Neuronal stem cell (in vitro differentiated cells): ENCODE data around the gene EPB41L2.

ENCODE experiments used
- DNase-seq: peaks from one replicate; pipeline ENCODE4 v3.0.0-alpha.2; 2013; ENCODE audit warnings: low spot score
- H2AFZ ChIP-seq: one replicate; pipeline ENCODE4 v1.6.1; 2013; ENCODE audit warnings: mild to moderate bottlenecking, low read length, inconsistent platforms
- H2AK5ac ChIP-seq: 2 replicates; pipeline ENCODE4 v1.6.1; 2013; ENCODE audit warnings: low read depth, mild to moderate bottlenecking, inconsistent platforms, low read length, moderate library complexity, mixed read lengths
- H2BK120ac ChIP-seq: 2 replicates; pipeline ENCODE4 v1.6.1; 2013; ENCODE audit warnings: low read depth, mild to moderate bottlenecking, inconsistent platforms, low read length, moderate library complexity, mixed read lengths
- H2BK12ac ChIP-seq: one replicate; pipeline ENCODE4 v1.6.1; 2013; ENCODE audit warnings: low read length, inconsistent platforms
- H2BK15ac ChIP-seq: 2 replicates; pipeline ENCODE4 v1.6.1; 2013; ENCODE audit warnings: mild to moderate bottlenecking, low read length, inconsistent platforms, mixed read lengths
- H2BK5ac ChIP-seq: one replicate; pipeline ENCODE4 v1.6.1; 2013; ENCODE audit warnings: inconsistent platforms, mild to moderate bottlenecking, low read length, moderate library complexity
- H3K14ac ChIP-seq: one replicate; pipeline ENCODE4 v1.6.1; 2013; ENCODE audit warnings: low read length, inconsistent platforms
- H3K18ac ChIP-seq: 2 replicates; pipeline ENCODE4 v1.6.1; 2013; ENCODE audit warnings: low read length, inconsistent platforms
- H3K23ac ChIP-seq: 2 replicates; pipeline ENCODE4 v1.6.1; 2013; ENCODE audit warnings: low read depth, mild to moderate bottlenecking, mixed read lengths, low read length, inconsistent platforms; ENCODE audit not compliant: poor library complexity
- H3K27ac ChIP-seq: replicated peaks from 3 replicates; pipeline ENCODE4 v1.5.1; 2013; ENCODE audit warnings: low read length, inconsistent platforms
- H3K27me3 ChIP-seq, 3 experiments: 2 replicates each; pipeline ENCODE4 v1.6.1; 2013; ENCODE audit warnings: low read length in 3 of 3, mild to moderate bottlenecking in 2 of 3, inconsistent platforms in 1 of 3, low read depth in 1 of 3, mixed read lengths in 1 of 3, moderate library complexity in 1 of 3; ENCODE audit not compliant: control insufficient read depth in 3 of 3, insufficient read depth in 3 of 3
- H3K36me3 ChIP-seq, 2 donors: replicated peaks in 1 of 2; 2 replicates each; pipeline ENCODE4 v1.6.1; 2013; ENCODE audit warnings: low read length in 2 of 2; ENCODE audit not compliant: control insufficient read depth in 2 of 2, insufficient read depth in 2 of 2
- H3K4ac ChIP-seq: 2 replicates; pipeline ENCODE4 v1.6.1; 2013; ENCODE audit warnings: inconsistent platforms, mild to moderate bottlenecking, low read length, moderate library complexity
- H3K4me1 ChIP-seq, 2 donors: 1 replicate in 1 of 2; 2 replicates in 1 of 2; pipeline ENCODE4 v1.6.1; 2013; ENCODE audit warnings: low read length in 2 of 2, low read depth in 1 of 2; ENCODE audit not compliant: control insufficient read depth in 2 of 2, insufficient read depth in 1 of 2
- H3K4me2 ChIP-seq: one replicate; pipeline ENCODE4 v1.6.1; 2013; ENCODE audit warnings: mild to moderate bottlenecking, low read length, inconsistent platforms; ENCODE audit not compliant: insufficient read depth, poor library complexity, severe bottlenecking
- H3K4me3 ChIP-seq, 2 donors: 2 replicates each; pipeline ENCODE4 v1.5.1; 2013; ENCODE audit warnings: low read length in 2 of 2, mild to moderate bottlenecking in 2 of 2, inconsistent platforms in 1 of 2, moderate library complexity in 1 of 2
- H3K79me1 ChIP-seq: one replicate; pipeline ENCODE4 v1.6.1; 2013; ENCODE audit warnings: low read depth, mild to moderate bottlenecking, inconsistent platforms, low read length, moderate library complexity
- H3K9ac ChIP-seq: one replicate; pipeline ENCODE4 v1.6.1; 2013; ENCODE audit warnings: mild to moderate bottlenecking, low read depth, low read length, inconsistent platforms; ENCODE audit not compliant: poor library complexity
- H3K9me3 ChIP-seq, 2 donors: replicated peaks in 1 of 2; 2 replicates each; pipeline versions ENCODE3 to v1.6.1; 2013; ENCODE audit warnings: low read length in 2 of 2, mild to moderate bottlenecking in 2 of 2, inconsistent platforms in 1 of 2, low read depth in 1 of 2, mixed read lengths in 1 of 2, moderate library complexity in 1 of 2; ENCODE audit not compliant: control insufficient read depth in 2 of 2, insufficient read depth in 1 of 2
- H4K8ac ChIP-seq: one replicate; pipeline ENCODE4 v1.6.1; 2013; ENCODE audit warnings: low read depth, mild to moderate bottlenecking, inconsistent platforms, low read length, moderate library complexity
- H4K91ac ChIP-seq: one replicate; pipeline ENCODE4 v1.6.1; 2013; ENCODE audit warnings: low read length, low read depth, mild to moderate bottlenecking, inconsistent platforms; ENCODE audit not compliant: poor library complexity
- WGBS, 2 donors: extraction: QIAGEN DNeasy Blood & Tissue Kit; methylation state at CpG; one replicate each; pipeline ENCODE4 v1.1.7; 2013; ENCODE audit warnings: missing lambda C conversion rate in 2 of 2, mixed read lengths in 1 of 2; ENCODE audit not compliant: insufficient read length in 2 of 2, insufficient replicate concordance in 1 of 2; ENCODE audit errors: extremely low coverage in 2 of 2; 5-methylcytosine and 5-hydroxymethylcytosine counted together

EPB41L2 gene

GRCh38 chr6:130890521-130890971 lies 172.5 kb downstream of the EPB41L2 start:
- Histone ChIP-seq H2AFZ (no peak overlapping the region), H4K8ac (no peak overlapping the region), H3K27ac (no peak overlapping the region), H3K4me3 (no peak overlapping the region), H2BK15ac (no peak overlapping the region), H3K9ac (no peak overlapping the region), H2BK120ac (no peak overlapping the region), H3K79me1 (no peaks in the 10 kb centered on the region), H3K4me1 (peaks cover 0 to 4% of the 10 kb centered on the region in 2 donors), H2BK12ac (no peak overlapping the region), H2AK5ac (no peak overlapping the region), H2BK5ac (no peak overlapping the region), H3K23ac (no peak overlapping the region), H3K18ac (no peak overlapping the region), H4K91ac (no peak overlapping the region), H3K27me3 (no peaks in the 10 kb centered on the region), H3K36me3 (peaks cover 8 to 48% of the 10 kb centered on the region in 2 donors), H3K14ac (no peak overlapping the region), H3K4me2 (no peak overlapping the region), H3K9me3 (peaks cover 2 to 6% of the 10 kb centered on the region in 2 donors), H3K4ac (no peak overlapping the region)
- no peak for DNase-seq
- WGBS, 2 donors: no CpG with 5 or more reads among the region's 2 CpGs

- Histone ChIP-seq H3K4me3 (no peak overlapping the region), H2BK12ac (no peak overlapping the region), H3K9ac (no peak overlapping the region), H3K79me1 (no peaks in the 10 kb centered on the region), H2AK5ac (no peak overlapping the region), H3K9me3 (peaks cover 2 to 6% of the 10 kb centered on the region in 2 donors), H3K18ac (no peak overlapping the region), H3K14ac (no peak overlapping the region), H2BK5ac (no peak overlapping the region), H2AFZ (no peak overlapping the region), H3K23ac (no peak overlapping the region), H2BK15ac (no peak overlapping the region), H3K4ac (no peak overlapping the region), H3K27me3 (no peaks in the 10 kb centered on the region), H3K4me1 (peaks cover 0 to 4% of the 10 kb centered on the region in 2 donors), H2BK120ac (no peak overlapping the region), H4K91ac (no peak overlapping the region), H4K8ac (no peak overlapping the region), H3K36me3 (peaks cover 10 to 40% of the 10 kb centered on the region in 2 donors), H3K4me2 (no peak overlapping the region), H3K27ac (no peak overlapping the region)
- WGBS, 2 donors: no CpG with 5 or more reads among the region's 2 CpGs
- no peak for DNase-seq
These were observed 173.6 kb downstream of the EPB41L2 start for GRCh38 chr6:130889423-130889822.

- no peak overlapping the region for H3K23ac ChIP-seq
- no peak overlapping the region for H2AFZ ChIP-seq
- no peak for DNase-seq
- H3K27me3 ChIP-seq: no peaks in the 10 kb centered on the region
- no peaks in the 10 kb centered on the region for H3K79me1 ChIP-seq
- H4K8ac ChIP-seq: no peak overlapping the region
- no peak overlapping the region for H2BK120ac ChIP-seq
- no peak overlapping the region for H2AK5ac ChIP-seq
- no peak overlapping the region for H2BK12ac ChIP-seq
- peaks cover 7 to 35% of the 10 kb centered on the region in 2 donors for H3K36me3 ChIP-seq
- no CpG with 5 or more reads among the region's 2 CpGs for WGBS, 2 donors
- H3K9ac ChIP-seq: no peak overlapping the region
- H3K4ac ChIP-seq: no peak overlapping the region
- H3K4me1 ChIP-seq: no peaks in the 10 kb centered on the region
- H3K18ac ChIP-seq: no peak overlapping the region
- no peak overlapping the region for H3K4me2 ChIP-seq
- H3K14ac ChIP-seq: no peak overlapping the region
- no peak overlapping the region for H3K4me3 ChIP-seq
- H2BK15ac ChIP-seq: no peak overlapping the region
- H4K91ac ChIP-seq: no peak overlapping the region
- peaks cover 2 to 6% of the 10 kb centered on the region in 2 donors for H3K9me3 ChIP-seq
- H2BK5ac ChIP-seq: no peak overlapping the region
- no peak overlapping the region for H3K27ac ChIP-seq
These were observed 174.8 kb downstream of the EPB41L2 start for GRCh38 chr6:130888246-130888645.

DNA sequence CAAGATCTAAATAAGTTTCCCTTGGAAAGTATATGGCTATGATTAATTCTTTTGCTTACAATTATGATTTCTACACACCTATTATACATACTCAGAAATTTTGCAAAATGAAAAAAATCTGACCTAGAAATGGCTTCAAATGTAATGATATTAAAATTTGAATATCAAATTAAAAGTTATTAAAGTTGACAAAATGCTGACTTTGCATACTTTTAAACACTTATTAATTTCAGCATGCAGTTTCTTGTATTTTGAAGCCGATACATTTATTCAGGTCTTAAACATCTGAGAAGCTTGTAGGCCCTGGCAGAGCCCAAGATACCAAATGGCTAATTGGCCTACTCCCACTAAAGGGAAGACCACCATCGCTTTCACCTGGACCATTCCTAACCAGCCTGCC lies 176.1 kb downstream of the EPB41L2 start:
- Histone ChIP-seq H3K9ac (no peak overlapping the region), H2AFZ (no peak overlapping the region), H3K27me3 (no peaks in the 10 kb centered on the region), H2BK12ac (no peak overlapping the region), H2BK120ac (no peak overlapping the region), H3K23ac (no peak overlapping the region), H3K4me2 (no peak overlapping the region), H3K27ac (no peak overlapping the region), H3K4me3 (no peak overlapping the region), H3K4me1 (no peaks in the 10 kb centered on the region), H3K4ac (no peak overlapping the region), H2BK15ac (no peak overlapping the region), H3K9me3 (peaks cover 2 to 6% of the 10 kb centered on the region in 2 donors), H4K8ac (no peak overlapping the region), H3K79me1 (no peaks in the 10 kb centered on the region), H2BK5ac (no peak overlapping the region), H3K14ac (no peak overlapping the region), H4K91ac (no peak overlapping the region), H2AK5ac (no peak overlapping the region), H3K36me3 (peaks cover 8 to 27% of the 10 kb centered on the region in 2 donors), H3K18ac (no peak overlapping the region)
- DNase-seq: no peak
- no CpG with 5 or more reads among the region's 2 CpGs for WGBS, 2 donors
